ENCODE data around the gene ADH5.
A peak's percentile ranks its signal among the peaks of the same experiment; 100 is the strongest.
"Not testable (repeated sequence)": the region's sequence is repeated elsewhere in the genome, so short reads cannot be mapped to it uniquely, and the experiment has no call there.

The ADH5 gene

DNA sequence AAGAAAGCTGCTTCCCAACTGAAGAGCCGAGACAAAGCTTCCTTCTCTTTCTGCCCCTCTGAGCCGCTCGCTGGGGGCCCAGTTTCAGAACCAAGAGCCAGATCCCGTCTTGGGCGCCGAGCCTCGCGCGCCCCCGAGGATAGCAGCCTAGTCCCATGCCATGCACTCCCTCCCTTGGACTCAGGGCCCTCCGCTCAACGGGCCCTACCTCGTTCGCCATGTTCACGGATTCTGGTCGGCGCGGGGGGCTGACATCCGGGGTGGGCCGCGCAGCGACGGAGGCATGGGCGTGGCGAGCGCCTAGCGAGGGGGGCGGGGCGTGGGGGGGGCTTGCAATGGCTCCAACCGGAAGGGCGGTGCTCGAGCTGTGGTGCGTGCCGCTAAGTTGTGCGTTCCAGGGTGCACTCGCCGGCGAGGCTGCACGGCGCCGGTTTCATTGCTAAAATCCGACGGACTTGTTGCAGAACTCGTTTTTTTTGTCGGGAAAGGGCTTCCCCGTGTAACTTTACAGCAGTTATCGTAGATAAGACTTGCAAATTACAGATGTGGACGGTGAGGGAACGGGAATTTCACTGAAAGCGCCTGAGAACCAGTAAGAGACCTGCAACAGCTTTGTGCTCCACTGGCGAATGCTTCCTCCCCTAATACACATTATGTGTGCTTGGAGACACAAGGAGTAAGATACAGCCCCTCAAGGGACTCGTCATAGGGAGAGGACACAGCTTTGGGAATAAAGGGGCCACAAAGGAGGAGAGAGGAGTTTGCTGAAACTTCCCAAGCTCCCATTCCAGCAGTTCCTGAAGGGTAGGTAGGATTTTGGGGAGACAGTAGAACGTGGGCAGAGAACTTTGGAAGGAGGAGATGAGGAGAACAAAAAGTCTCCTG is at the start of gene ADH5:
Gene ADH5 (minus strand): TSS at position 308 of the 885 bp plus-strand sequence. CDS start 88 bp downstream, at position 220.
- DNase-seq, result peak; percentile 84 to 95 (median 90)

GRCh38 chr4:99136329-99136728 is 47.7 kb upstream of the ADH5 start:
- DNase-seq, result no peak

DNA sequence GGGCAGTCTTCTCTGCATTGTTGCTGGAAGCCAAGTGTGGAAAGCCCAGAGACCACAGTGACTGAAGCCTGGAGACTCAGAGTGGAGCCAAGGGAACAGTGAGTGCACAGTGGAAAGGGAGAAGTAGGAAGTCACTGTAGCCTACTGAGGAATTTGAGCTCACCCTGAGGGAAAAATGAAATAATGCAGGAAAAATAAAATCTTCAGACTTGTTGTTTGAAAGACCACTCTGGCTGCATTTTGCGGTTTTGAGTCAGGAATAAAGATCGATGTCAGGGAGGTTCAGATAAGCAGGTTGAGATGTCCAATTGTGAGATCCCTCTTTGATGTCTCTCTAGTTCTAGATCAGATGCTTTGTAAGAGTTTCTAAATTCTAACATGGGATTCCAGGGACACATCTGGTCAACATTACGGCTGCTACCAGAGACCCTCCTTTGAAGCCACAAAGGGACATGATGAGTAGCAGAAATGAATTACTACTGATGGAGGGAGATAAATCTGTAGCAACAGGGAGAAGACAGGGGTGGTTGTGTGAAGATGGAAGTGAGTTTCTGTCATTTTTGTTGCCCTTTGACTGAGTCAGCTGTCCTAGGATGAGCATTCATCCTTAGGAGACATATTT is 47.1 kb upstream of the ADH5 start:
- DNase-seq, result no peak

DNA sequence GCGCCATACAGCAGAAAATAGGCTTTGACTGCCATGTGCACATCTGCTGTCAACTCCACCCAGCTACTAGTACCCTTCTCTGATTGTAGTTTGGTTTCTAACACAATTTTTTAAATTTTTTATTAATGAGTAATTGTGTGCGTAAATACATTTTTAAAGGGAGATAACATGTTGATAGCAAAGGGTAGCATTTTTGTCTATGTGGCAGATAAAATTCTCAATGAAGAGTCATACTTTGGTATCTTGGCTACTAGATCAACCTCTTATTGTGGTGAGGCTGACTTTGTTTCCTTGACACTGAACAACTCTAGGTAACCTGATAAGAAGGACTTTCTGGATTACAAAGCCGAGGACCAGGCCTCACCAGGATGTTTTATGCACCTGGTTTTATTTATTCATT is 46.0 kb upstream of the ADH5 start:
- DNase-seq, result no peak

DNA sequence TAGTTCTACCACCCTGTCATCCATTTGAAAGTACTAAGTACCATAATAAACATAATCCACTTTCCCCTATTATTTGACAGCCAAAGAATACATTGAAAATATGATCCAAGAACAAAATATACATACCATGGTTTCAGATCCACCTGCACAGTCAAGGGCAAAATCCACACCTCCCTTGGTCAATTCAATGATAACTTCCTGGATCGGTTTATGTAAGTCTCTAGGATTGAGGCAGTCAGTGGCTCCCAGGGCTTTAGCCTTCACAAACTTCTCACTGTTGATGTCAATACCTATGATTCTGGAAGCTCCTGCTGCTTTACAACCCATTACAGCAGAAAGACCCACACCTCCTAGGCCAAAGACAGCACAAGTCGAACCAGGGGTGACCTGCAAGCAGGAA is 42.8 kb upstream of the ADH5 start:
- DNase-seq, result no peak

GRCh38 chr4:99126376-99126775 is 37.8 kb upstream of the ADH5 start:
- DNase-seq, result no peak

DNA sequence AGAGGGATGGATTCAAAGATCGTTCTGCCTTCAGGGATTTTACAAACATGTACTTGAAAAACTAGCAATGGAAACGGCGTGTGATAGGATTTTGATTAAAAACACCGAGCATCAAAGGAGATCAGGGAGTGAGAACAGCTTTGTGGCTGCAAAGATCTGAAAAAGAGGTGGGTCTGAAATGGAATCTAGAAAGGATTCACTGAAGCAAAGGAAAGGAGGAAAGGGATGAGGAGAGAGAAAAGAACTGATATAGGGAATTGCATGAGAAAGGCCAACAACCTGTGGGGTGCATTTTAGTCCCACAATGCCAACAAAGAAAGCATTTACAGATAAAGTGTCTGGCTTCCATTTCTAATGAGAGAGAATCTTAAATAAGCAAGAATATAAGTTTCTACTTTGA is 32.4 kb upstream of the ADH5 start:
- DNase-seq, result no peak

DNA sequence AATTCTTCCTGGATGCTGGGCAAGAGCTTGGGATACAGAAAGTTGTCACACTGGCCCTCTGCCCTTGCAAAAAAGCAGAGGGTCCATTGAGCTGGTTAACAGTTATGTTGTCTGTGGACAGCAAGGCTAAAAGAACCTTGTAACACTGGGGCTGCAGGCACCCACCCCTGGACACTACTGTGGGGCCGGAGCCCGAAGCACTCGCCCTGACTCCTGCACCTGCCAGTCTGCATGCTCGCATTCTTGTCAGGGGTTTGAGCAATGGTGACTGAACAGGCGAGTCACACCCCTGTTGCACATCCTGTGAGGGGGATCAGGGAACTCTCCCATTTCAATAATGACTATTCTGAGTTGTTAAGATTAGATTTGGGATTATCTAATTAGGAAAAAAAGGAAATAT is 31.9 kb upstream of the ADH5 start:
- no peak for DNase-seq

DNA sequence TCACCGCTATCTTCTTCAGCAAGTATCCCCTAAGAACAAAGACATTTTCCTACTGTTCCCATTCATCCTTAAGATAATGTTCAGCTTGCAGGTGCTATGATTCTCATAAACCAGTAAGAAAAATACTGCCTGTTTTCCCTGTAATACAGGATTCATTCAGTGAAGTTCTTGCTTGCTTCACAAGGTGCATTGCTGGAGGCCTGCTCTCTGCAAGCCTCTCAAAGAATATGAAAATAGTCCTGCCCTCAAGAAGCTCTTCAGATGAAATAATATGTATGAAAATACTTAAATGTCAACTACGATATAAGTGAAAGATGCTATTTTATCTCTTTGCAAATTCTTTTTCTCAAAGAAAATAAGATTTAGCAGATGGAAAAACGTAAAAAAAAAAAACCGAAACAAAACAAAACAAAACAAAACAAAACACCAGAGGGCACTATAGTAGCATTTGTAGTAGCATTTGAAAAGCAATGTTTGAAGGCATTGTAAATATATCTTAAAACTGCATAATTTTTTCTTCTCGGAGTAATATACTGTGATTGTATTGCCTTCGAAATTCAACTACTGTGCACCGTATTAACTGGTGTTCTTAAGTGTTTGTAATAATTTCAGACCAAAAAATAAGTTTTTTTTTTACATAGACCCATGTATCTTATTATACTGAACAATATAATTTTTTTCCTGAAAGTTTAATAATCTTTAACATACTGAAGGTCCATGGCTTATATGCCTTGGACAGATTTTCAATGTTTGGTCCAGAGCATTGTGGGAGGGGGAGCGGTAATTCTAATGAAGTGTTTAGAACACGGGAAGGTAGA is 29.5 kb upstream of the ADH5 start:
- no peak for DNase-seq

GRCh38 chr4:99117122-99117841 is 28.7 kb upstream of the ADH5 start:
- DNase-seq, result not testable (repeated sequence)

DNA sequence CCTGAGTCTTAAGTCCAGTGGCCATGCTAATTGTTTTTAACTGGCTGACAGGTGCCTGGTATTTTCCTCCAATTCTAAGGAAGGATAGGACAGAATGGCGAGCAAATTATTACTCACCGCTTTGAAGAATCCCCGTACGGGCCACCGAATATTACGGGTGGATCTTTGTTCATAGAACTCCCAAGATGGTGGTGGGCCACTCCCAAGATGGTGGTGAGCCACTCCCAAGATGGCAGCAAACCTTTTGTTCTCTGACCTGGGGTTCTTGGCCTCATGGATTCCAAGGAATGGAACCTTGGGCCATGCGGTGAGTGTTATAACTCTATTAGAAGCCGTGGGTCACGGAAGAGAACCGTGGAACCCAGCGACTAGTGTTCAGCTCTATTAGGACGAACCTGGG is 20.7 kb upstream of the ADH5 start:
- DNase-seq, result not testable (repeated sequence)

GRCh38 chr4:99104153-99104552 is 15.6 kb upstream of the ADH5 start:
- no peak for DNase-seq

DNA sequence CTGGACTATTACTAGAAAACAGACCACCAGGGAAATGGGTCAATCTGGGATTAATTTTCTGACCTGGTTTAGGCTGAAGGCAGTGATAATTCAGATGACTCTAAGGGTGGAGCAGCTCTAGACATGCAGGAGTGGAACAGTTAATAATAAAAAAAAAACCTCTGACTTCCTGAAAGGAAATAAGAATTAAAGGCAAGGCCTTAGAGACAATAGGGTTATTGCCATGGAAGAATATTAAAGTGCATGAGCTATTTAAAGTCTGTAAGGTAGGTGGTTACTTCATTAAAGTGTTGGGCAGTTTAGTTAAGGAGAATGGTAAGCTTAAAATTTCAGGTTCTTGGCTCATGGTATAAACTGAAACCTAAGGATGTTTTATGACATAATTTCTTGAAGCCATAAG is 14.6 kb upstream of the ADH5 start:
- no peak for DNase-seq

- no peak for DNase-seq
Observed at GRCh38 chr4:99102634-99103033, 14.0 kb upstream of the ADH5 start.

GRCh38 chr4:99100876-99101275 is 12.3 kb upstream of the ADH5 start:
- DNase-seq, result no peak

GRCh38 chr4:99099814-99100213 is 11.2 kb upstream of the ADH5 start:
- not testable (repeated sequence) for DNase-seq

DNA sequence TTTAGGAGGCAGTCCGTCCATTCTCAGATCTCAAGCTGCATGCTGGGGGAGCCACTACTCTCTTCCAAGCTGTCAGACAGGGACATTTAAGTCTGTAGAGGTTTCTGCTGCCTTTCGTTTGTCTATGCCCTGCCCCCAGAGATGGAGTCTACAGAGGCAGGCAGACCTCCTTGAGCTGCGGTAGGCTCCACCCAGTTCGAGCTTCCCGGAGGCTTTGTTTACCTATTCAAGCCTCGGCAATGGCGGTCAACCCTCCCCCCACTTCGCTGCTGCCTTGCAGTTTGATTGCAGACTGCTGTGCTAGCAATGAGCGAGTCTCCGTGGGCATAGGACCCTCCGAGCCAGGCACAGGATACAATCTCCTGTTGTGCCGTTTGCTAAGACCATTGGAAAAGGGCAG is 10.7 kb upstream of the ADH5 start:
- DNase-seq, result no peak

DNA sequence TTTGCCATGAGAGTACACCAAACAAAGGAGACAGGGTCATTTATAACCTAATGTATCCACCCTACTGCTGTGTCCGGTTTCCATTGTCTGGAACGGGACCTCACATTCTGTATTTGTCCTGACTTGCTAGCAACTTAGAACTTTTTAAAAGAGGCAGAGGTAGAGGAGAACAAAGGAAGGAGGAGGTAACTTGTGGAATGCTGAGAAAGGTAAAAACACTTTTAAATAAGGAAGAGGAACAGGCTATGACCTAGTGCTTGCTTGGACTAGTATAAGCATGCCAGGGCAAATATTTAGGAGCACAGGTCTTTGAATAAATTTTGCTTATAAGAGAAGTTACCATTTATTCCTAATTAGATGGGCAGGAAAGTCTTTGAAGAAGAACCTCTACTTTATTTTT is 3.3 kb upstream of the ADH5 start:
- not testable (repeated sequence) for DNase-seq

- no peak for DNase-seq
Observed at GRCh38 chr4:99091216-99091575, 2.6 kb upstream of the ADH5 start.

- DNase-seq, result no peak
Observed at GRCh38 chr4:99090481-99091215, 2.1 kb upstream of the ADH5 start.

DNA sequence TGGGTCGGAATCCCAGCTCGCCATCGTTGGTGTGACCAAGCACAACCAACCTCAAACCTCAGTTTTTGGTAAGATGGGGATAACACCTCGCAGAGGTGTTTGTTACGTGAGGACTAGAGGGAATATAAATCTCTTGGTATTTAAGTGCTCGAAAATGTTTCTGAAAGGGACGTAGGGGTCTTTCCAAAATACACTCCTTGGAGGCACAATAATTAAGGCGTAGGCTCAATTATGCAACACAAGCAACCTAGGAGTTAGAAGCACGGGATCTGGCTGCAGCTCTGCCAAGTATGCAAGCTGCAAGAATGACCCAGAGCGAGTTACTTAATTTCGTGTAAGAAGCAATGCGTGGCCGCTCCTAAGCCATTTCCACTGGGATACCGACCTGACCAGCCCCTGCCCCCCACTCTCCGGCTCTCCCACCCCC is 552 bp downstream of the ADH5 start:
- peak in 1 of 4 experiments; percentile 17 for DNase-seq

DNA sequence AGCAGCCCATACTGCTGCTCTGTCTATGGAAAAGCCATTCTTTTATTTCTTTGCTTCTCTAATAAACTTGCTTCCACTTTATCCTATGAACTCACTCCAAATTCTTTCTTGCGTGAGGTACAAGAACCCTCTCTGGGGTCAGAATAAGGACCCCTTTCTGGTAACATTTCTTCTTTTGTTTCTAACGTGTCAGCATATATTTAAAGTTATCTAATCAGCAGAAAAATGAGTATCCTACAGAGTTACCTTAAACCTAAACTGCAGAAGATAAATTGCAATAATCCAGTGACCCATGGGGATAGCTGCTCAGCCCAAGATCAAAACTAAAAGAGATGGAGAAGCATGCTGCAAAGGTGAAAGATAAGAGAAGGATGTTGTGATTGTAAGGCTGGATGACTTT is 4.0 kb downstream of the ADH5 start:
- no peak for DNase-seq
